ENCODE measurements around the gene PRM1. TPM values are rescaled to one million over a fixed set of nuclear protein-coding genes. Genes with fewer than 3 reads are reported as not detected.

Gene PRM1
- total RNA-seq, 1 experiment from 2014 or later, result not detected

DNA sequence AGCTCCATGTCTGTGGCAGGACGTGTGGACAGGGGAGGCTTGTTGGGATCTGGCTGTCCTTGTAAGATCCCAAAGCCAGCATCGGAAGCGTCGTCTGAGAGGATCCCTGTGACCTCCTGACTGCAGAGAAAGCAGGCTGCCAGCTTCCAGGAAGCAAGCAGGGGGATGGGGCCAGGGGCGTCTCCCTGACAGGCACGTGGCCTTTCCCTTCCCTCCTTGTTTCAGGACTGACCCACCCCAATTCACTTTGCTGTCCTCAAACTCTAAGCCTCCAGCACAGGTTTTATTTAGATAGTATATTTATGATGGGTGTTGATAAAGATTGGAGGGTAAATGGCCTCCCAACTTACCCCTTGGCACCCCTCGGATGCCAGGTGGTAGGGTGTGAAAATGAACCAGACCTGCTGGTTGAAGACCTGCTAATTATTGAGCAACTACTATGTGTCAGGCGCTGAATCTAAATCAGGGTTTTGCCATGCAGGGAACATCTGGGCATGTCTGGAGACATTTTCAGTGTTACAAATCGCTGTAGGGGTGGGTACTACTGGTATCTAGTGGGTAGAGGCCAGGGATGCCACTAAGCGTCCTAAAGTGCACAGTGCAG, 49.7 kb downstream of the PRM1 start:
- Histone ChIP-seq H3K4me3 (no peak overlapping the region), H3F3A (ENCODE audit: insufficient read depth, low read depth) (peaks cover 7% of the 10 kb centered on the region; the same call in 1 of the 2 replicates), H3K9me3 (ENCODE audit: insufficient read depth, low read depth) (no peaks in the 10 kb centered on the region), H3K9me2 (ENCODE audit: insufficient read depth) (no peaks in the 10 kb centered on the region), H3K27me3 (ENCODE audit: insufficient read depth, low read depth) (no peaks in the 10 kb centered on the region), H3K4me2 (no peak overlapping the region), H3K27ac (no peak overlapping the region), H3K36me3 (ENCODE audit: low read depth) (no peaks in the 10 kb centered on the region), H4K20me1 (ENCODE audit: insufficient read depth) (no peaks in the 10 kb centered on the region), H3K79me2 (ENCODE audit: low read depth) (no peaks in the 10 kb centered on the region), H2AFZ (no peak overlapping the region), H3K4me1 (replicated peaks; ENCODE audit: insufficient read depth) (no peaks in the 10 kb centered on the region)
- ChIA-PET POLR2A (ENCODE audit: unreplicated experiment) (no interaction called here), CTCF (no interaction called here)
- no TSS peak for BruUV-seq (replicated peaks)
- intact Hi-C loops (cut with micrococcal nuclease; ENCODE audit: unreplicated experiment), result no loop called here
- DNase-seq, result no peak
- no peak for TF ChIP-seq EZH2 (IDR thresholded peaks at IDR 0.05; ENCODE audit: low read depth)
- TF ChIP-seq, protein P1, sequence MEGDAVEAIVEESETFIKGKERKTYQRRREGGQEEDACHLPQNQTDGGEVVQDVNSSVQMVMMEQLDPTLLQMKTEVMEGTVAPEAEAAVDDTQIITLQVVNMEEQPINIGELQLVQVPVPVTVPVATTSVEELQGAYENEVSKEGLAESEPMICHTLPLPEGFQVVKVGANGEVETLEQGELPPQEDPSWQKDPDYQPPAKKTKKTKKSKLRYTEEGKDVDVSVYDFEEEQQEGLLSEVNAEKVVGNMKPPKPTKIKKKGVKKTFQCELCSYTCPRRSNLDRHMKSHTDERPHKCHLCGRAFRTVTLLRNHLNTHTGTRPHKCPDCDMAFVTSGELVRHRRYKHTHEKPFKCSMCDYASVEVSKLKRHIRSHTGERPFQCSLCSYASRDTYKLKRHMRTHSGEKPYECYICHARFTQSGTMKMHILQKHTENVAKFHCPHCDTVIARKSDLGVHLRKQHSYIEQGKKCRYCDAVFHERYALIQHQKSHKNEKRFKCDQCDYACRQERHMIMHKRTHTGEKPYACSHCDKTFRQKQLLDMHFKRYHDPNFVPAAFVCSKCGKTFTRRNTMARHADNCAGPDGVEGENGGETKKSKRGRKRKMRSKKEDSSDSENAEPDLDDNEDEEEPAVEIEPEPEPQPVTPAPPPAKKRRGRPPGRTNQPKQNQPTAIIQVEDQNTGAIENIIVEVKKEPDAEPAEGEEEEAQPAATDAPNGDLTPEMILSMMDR (conservative IDR thresholded peaks at IDR 0.05), result no peak

Small RNA genes lying within 50 kb of the gene (microRNA-seq; reads per million reads assigned to microRNA genes)
- gene MIR548H2 (ENCODE audit: borderline number of aligned reads, borderline replicate concordance), result not detected

Other genes with a start within 250 kb of the PRM1 start
- 4.6 and 6.7 TPM in 2 replicates for gene SOCS1, start 25.1 kb downstream of the PRM1 start, total RNA-seq (2021)
- gene TNP2, start 12.0 kb downstream of the PRM1 start, total RNA-seq (2021), result not detected in 2 replicates
- gene PRM3, start 7.7 kb downstream of the PRM1 start, total RNA-seq (2021), result not detected in 2 replicates
- not detected in 2 replicates for gene PRM2, start 4.8 kb downstream of the PRM1 start, total RNA-seq (2021)
- gene RMI2, start 64.1 kb upstream of the PRM1 start, total RNA-seq (2021), result 29.0 and 38.0 TPM in 2 replicates

All from PC-9 (cell line).